Measurements from ENCODE around the gene B4GALT2. TPM values are rescaled to one million over a fixed set of nuclear protein-coding genes. Genes with fewer than 3 reads are reported as not detected.

B4GALT2 gene
- total and polyA plus RNA-seq, 2 of the 8 experiments (the other 6 are each of a cell fraction or from before 2014, with no cell fraction given): 56.5 to 121 TPM

- TF ChIP-seq CHD7 (IDR thresholded peaks at IDR 0.05; ENCODE audit: insufficient replicate concordance, low read length) (no peak), CREB1 (IDR thresholded peaks at IDR 0.05) (peak; percentile 93), RAD21 (IDR thresholded peaks at IDR 0.05 in 1 of 2, conservative IDR thresholded peaks at IDR 0.05 in 1 of 2; ENCODE audit: low read depth in 2 of 2, low read length in 2 of 2) (peak; percentile 15; a peak in 2 of 4 replicates)
Observed at GRCh38 chr1:44035726-44036408, 56.9 kb downstream of the B4GALT2 start (continued).

Data from H1 (cell line).